ENCODE data around the gene TRMT11.

TRMT11 gene

DNA sequence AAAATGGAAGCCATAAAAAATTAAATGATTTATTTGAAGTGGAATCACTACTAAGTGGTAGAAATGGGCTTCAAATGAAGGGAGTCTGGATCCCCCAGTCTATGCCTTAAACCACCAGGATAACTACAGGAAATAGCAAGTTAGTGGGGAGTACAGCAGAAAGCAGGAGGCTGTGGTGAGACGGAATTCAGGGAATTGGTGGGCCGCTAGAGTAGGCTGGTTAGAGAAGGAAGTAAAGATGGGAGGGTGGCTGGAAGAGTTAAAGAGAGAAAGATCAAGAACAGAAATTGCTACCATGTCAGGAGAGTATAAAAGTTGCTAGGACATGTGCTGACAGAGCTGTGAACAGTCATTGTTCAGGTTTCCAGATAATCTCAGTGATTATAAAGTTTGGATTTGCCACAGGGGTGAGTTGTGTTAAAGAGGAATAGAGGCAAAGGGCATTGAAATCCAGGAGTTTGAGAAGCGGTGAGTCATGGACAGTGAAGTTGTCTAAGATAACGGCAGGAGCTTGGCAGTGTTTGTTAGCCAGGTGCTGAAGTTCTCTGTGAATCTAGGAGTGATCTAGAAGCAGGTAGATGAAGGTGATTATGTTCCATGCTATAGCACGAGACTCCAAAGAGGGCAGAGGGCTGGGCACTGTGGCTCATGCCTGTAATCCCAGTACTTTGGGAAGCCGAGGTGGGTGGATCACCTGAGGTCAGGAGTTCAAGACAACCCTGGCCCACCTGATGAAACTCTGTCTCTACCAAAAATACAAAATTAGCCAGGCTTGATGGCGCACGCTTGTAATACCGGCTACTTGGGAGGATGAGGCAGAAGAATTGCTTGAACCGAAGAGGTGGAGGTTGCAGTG, 43.4 kb upstream of the TRMT11 start:
- no CpG with 5 or more reads among the region's 10 CpGs for WGBS (ENCODE audit: extremely low coverage, insufficient coverage, insufficient read length)
- Histone ChIP-seq H2BK12ac (ENCODE audit: low read length) (peak overlapping the region; percentile 29), H3K36me3 (ENCODE audit: control insufficient read depth in 1 of 2, insufficient read depth in 2 of 2, low read length in 2 of 2) (no peaks in the 10 kb centered on the region), H3K18ac (ENCODE audit: low read length) (no peak overlapping the region), H3K27ac (ENCODE audit: low read depth, low read length) (peak overlapping the region; percentile 51), H3K4me2 (ENCODE audit: low read length) (no peak overlapping the region), H3K79me2 (ENCODE audit: control insufficient read depth, insufficient read depth, low read length, poor library complexity) (no peaks in the 10 kb centered on the region), H3K4ac (ENCODE audit: low read depth, low read length) (no peak overlapping the region), H3K27me3 (ENCODE audit: insufficient read depth, low read length) (no peaks in the 10 kb centered on the region), H2AFZ (ENCODE audit: insufficient read depth, low read length, poor library complexity) (no peak overlapping the region), H4K12ac (ENCODE audit: low read depth, low read length) (no peak overlapping the region), H3K9me3 (ENCODE audit: insufficient read depth, low read depth, low read length) (no peaks in the 10 kb centered on the region), H2BK5ac (ENCODE audit: low read depth, low read length, poor library complexity) (peak overlapping the region; percentile 53), H3K79me1 (ENCODE audit: low read length) (peaks cover 8% of the 10 kb centered on the region), H3K4me1 (ENCODE audit: control insufficient read depth in 1 of 2, insufficient read depth in 2 of 2, low read length in 2 of 2) (peaks cover 12 to 16% of the 10 kb centered on the region in 2 experiments), H2BK120ac (ENCODE audit: insufficient read depth, low read length, poor library complexity) (peak overlapping the region; percentile 48), H2AK5ac (ENCODE audit: low read length) (no peak overlapping the region), H3K23ac (ENCODE audit: low read length) (no peak overlapping the region), H3K9ac (ENCODE audit: low read length) (no peak overlapping the region), H4K91ac (ENCODE audit: low read depth, low read length) (peak overlapping the region; percentile 15), H4K8ac (ENCODE audit: low read depth, low read length) (no peak overlapping the region), H3K4me3 (ENCODE audit: low read depth, low read length) (no peak overlapping the region), H3K14ac (ENCODE audit: low read length) (no peak overlapping the region)
- DNase-seq: peak; percentile 80 to 93

DNA sequence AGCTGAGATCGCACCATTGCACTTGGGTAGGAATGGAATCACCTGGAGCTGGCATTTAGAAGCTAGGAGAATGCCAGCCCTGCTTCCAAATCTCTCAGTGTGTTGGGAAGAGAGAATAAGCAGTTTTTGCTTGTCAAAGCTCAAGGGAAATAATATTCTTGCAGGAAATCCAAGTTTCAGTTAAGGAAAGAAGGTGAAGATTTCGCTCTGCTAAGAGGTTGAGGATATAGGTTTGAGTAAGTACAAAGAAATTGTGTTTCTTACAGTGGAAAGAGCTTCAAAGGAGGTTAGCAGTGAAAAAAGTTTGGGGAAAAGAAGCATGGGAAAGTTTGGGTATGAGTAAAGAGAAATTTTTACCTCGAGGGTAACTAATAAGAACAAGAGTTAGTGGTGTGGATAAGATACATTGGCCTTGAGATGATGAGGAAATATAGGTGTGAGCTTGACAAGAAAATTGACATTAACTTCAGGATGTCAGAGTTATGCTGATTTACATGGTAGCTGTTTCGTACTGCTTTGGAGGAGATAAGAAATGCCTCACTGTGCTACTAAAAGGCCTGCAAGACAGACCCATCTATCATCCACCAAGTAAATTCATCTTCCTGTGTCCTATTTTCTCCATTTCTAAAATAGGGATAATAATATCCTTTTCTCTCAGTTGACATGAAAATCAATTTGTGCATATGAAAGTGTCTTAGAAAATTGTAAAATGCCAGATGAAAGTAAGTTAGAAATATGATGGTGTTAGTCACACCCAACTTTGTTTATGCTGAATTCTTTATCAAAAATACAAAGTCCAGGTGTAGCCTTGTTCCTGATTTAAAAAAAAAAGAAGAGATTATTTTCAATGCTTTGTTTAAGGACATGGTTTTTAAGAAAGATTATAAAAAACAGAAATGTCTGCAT, 42.6 kb upstream of the TRMT11 start:
- Histone ChIP-seq H3K4me3 (ENCODE audit: low read depth, low read length) (no peak overlapping the region), H3K79me2 (ENCODE audit: control insufficient read depth, insufficient read depth, low read length, poor library complexity) (no peaks in the 10 kb centered on the region), H2BK12ac (ENCODE audit: low read length) (peak overlapping the region; percentile 29), H4K12ac (ENCODE audit: low read depth, low read length) (no peak overlapping the region), H3K9ac (ENCODE audit: low read length) (no peak overlapping the region), H4K91ac (ENCODE audit: low read depth, low read length) (peak overlapping the region; percentile 15), H4K8ac (ENCODE audit: low read depth, low read length) (no peak overlapping the region), H3K4ac (ENCODE audit: low read depth, low read length) (no peak overlapping the region), H3K4me2 (ENCODE audit: low read length) (no peak overlapping the region), H2AK5ac (ENCODE audit: low read length) (no peak overlapping the region), H3K27ac (ENCODE audit: low read depth, low read length) (no peak overlapping the region), H2BK120ac (ENCODE audit: insufficient read depth, low read length, poor library complexity) (peak overlapping the region; percentile 48), H2AFZ (ENCODE audit: insufficient read depth, low read length, poor library complexity) (no peak overlapping the region), H3K27me3 (ENCODE audit: insufficient read depth, low read length) (no peaks in the 10 kb centered on the region), H3K4me1 (ENCODE audit: control insufficient read depth in 1 of 2, insufficient read depth in 2 of 2, low read length in 2 of 2) (peaks cover 12 to 16% of the 10 kb centered on the region in 2 experiments), H3K9me3 (ENCODE audit: insufficient read depth, low read depth, low read length) (no peaks in the 10 kb centered on the region), H3K18ac (ENCODE audit: low read length) (no peak overlapping the region), H3K79me1 (ENCODE audit: low read length) (peaks cover 8% of the 10 kb centered on the region), H3K23ac (ENCODE audit: low read length) (no peak overlapping the region), H3K36me3 (ENCODE audit: control insufficient read depth in 1 of 2, insufficient read depth in 2 of 2, low read length in 2 of 2) (no peaks in the 10 kb centered on the region), H3K14ac (ENCODE audit: low read length) (no peak overlapping the region), H2BK5ac (ENCODE audit: low read depth, low read length, poor library complexity) (peak overlapping the region; percentile 53)
- 100% methylated on average over 1 of the region's 4 CpGs for WGBS (ENCODE audit: extremely low coverage, insufficient coverage, insufficient read length)
- DNase-seq: no peak

DNA sequence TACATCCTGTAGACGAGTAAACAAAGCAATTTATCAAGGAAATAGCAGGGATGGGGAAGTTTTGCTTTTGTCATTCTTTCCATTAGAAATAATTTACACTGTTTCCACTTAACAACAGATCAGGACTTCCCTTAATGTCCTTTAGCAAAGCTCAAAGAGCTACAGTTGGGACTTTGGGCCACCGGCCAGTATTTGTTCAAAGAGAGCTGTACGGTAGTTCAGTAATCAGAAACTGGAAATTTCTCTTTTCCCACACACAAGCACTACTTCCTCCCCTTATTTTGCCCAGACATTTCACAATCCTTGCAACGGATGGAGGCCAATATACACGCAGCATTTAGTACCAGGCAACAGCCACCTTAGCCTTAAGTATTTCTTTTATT, 41.9 kb upstream of the TRMT11 start:
- Histone ChIP-seq H2BK12ac (ENCODE audit: low read length) (no peak overlapping the region), H3K79me2 (ENCODE audit: control insufficient read depth, insufficient read depth, low read length, poor library complexity) (no peaks in the 10 kb centered on the region), H4K12ac (ENCODE audit: low read depth, low read length) (no peak overlapping the region), H3K9ac (ENCODE audit: low read length) (no peak overlapping the region), H4K8ac (ENCODE audit: low read depth, low read length) (no peak overlapping the region), H3K27me3 (ENCODE audit: insufficient read depth, low read length) (no peaks in the 10 kb centered on the region), H3K18ac (ENCODE audit: low read length) (no peak overlapping the region), H3K4ac (ENCODE audit: low read depth, low read length) (no peak overlapping the region), H3K9me3 (ENCODE audit: insufficient read depth, low read depth, low read length) (no peaks in the 10 kb centered on the region), H3K4me1 (ENCODE audit: control insufficient read depth in 1 of 2, insufficient read depth in 2 of 2, low read length in 2 of 2) (peaks cover 12 to 16% of the 10 kb centered on the region in 2 experiments), H3K79me1 (ENCODE audit: low read length) (peaks cover 8% of the 10 kb centered on the region), H2AK5ac (ENCODE audit: low read length) (no peak overlapping the region), H3K4me3 (ENCODE audit: low read depth, low read length) (no peak overlapping the region), H4K91ac (ENCODE audit: low read depth, low read length) (no peak overlapping the region), H3K36me3 (ENCODE audit: control insufficient read depth in 1 of 2, insufficient read depth in 2 of 2, low read length in 2 of 2) (no peaks in the 10 kb centered on the region), H3K14ac (ENCODE audit: low read length) (no peak overlapping the region), H3K4me2 (ENCODE audit: low read length) (no peak overlapping the region), H2AFZ (ENCODE audit: insufficient read depth, low read length, poor library complexity) (no peak overlapping the region), H3K23ac (ENCODE audit: low read length) (no peak overlapping the region), H2BK120ac (ENCODE audit: insufficient read depth, low read length, poor library complexity) (no peak overlapping the region), H2BK5ac (ENCODE audit: low read depth, low read length, poor library complexity) (peak overlapping the region; percentile 59), H3K27ac (ENCODE audit: low read depth, low read length) (peak overlapping the region; percentile 54)
- no CpG with 5 or more reads among the region's 5 CpGs for WGBS (ENCODE audit: extremely low coverage, insufficient coverage, insufficient read length)
- peak in 1 of 2 donors; percentile 35 for DNase-seq

DNA sequence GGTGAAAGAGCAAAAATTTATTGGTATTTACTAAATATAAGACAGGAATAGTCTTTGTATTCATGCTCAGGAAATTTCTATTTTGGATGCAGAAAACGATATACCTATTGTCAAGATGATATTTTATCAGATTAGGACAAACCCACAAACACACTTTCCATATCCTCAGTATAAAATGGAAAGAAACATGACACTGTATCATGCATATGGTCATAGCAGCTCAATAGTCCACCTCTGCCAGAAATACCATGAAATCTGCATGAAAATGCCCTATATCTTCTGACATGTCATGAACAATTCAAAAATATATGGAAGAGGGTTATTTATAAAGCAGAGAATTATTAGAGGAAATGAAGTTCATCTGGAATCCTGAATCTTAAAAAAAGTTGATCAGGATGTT, 41.4 kb upstream of the TRMT11 start:
- no peak overlapping the region for H2BK120ac ChIP-seq (ENCODE audit: insufficient read depth, low read length, poor library complexity)
- peaks cover 8% of the 10 kb centered on the region for H3K79me1 ChIP-seq (ENCODE audit: low read length)
- no peak overlapping the region for H4K12ac ChIP-seq (ENCODE audit: low read depth, low read length)
- H3K9ac ChIP-seq (ENCODE audit: low read length): no peak overlapping the region
- H3K23ac ChIP-seq (ENCODE audit: low read length): no peak overlapping the region
- H3K27me3 ChIP-seq (ENCODE audit: insufficient read depth, low read length): no peaks in the 10 kb centered on the region
- no peak overlapping the region for H3K4ac ChIP-seq (ENCODE audit: low read depth, low read length)
- H3K27ac ChIP-seq (ENCODE audit: low read depth, low read length): no peak overlapping the region
- H3K14ac ChIP-seq (ENCODE audit: low read length): no peak overlapping the region
- WGBS (ENCODE audit: extremely low coverage, insufficient coverage, insufficient read length): no CpG with 5 or more reads among the region's 1 CpG
- H4K91ac ChIP-seq (ENCODE audit: low read depth, low read length): no peak overlapping the region
- H2AK5ac ChIP-seq (ENCODE audit: low read length): no peak overlapping the region
- H4K8ac ChIP-seq (ENCODE audit: low read depth, low read length): no peak overlapping the region
- H3K4me3 ChIP-seq (ENCODE audit: low read depth, low read length): no peak overlapping the region
- peaks cover 12 to 18% of the 10 kb centered on the region in 2 experiments for H3K4me1 ChIP-seq (ENCODE audit: control insufficient read depth in 1 of 2, insufficient read depth in 2 of 2, low read length in 2 of 2)
- no peak overlapping the region for H2BK12ac ChIP-seq (ENCODE audit: low read length)
- no peak overlapping the region for H3K18ac ChIP-seq (ENCODE audit: low read length)
- H3K36me3 ChIP-seq (ENCODE audit: control insufficient read depth in 1 of 2, insufficient read depth in 2 of 2, low read length in 2 of 2): no peaks in the 10 kb centered on the region
- no peaks in the 10 kb centered on the region for H3K9me3 ChIP-seq (ENCODE audit: insufficient read depth, low read depth, low read length)
- no peak overlapping the region for H2BK5ac ChIP-seq (ENCODE audit: low read depth, low read length, poor library complexity)
- no peak for DNase-seq
- no peak overlapping the region for H2AFZ ChIP-seq (ENCODE audit: insufficient read depth, low read length, poor library complexity)
- no peaks in the 10 kb centered on the region for H3K79me2 ChIP-seq (ENCODE audit: control insufficient read depth, insufficient read depth, low read length, poor library complexity)
- no peak overlapping the region for H3K4me2 ChIP-seq (ENCODE audit: low read length)
